ENCODE measurements around the gene RTEL1. TPM values are rescaled to one million over a fixed set of nuclear protein-coding genes. Genes with fewer than 3 reads are reported as not detected.
A peak's percentile ranks its signal among the peaks of the same experiment; 100 is the strongest.

Gene RTEL1
- total and polyA plus RNA-seq, 2 donors (not counting 1 experiment from before 2014, with no cell fraction given), result 4.7 to 12.4 TPM

DNA sequence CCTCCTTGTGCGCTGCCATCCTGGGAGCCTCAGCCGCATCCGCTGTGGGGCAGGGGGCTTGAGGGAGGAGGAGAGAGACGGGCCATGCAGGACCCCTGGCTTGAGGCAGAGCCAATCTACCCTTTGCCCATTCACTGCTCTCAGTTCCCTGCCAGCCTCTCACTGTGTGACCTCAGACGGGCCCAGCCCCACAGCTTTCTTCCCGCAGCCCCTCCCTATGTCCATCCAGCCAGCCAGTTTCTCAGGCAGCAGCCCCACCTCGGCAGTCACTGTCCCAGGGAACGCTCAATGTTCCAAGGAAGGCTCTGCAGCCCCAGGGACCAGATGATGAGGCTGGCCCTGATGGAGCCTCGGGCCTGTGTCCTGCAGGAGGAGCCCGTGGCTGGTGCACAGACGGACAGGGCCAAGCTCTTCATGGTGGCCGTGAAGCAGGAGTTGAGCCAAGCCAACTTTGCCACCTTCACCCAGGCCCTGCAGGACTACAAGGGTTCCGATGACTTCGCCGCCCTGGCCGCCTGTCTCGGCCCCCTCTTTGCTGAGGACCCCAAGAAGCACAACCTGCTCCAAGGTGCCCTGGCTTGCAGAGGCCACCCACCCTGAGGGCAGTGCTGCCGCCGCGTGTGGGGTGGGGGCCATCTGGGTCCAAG lies 34.4 kb downstream of the RTEL1 start:
- Histone ChIP-seq H3K4me2 (ENCODE audit: extremely low read depth, insufficient read depth, low read length) (no peak overlapping the region), H3K4me3 (replicated peaks in 1 of 4; ENCODE audit: control extremely low read depth in 1 of 4, insufficient read depth in 1 of 4, low read depth in 3 of 4, low read length in 4 of 4) (no peak overlapping the region), H3K4me1 (ENCODE audit: control insufficient read depth, extremely low read depth, insufficient read depth, low read length) (peaks cover 16% of the 10 kb centered on the region), H3K9ac (ENCODE audit: insufficient read depth, low read length) (no peak overlapping the region), H3K27me3 (ENCODE audit: control insufficient read depth, insufficient read depth, low read length) (no peaks in the 10 kb centered on the region), H3K9me3 (ENCODE audit: control insufficient read depth, insufficient read depth, low read depth, low read length) (no peaks in the 10 kb centered on the region), H3K79me2 (ENCODE audit: control insufficient read depth, insufficient read depth, low read length) (peaks cover 3% of the 10 kb centered on the region), H3K27ac (ENCODE audit: insufficient read depth, low read length) (peak overlapping the region; percentile 2), H4K20me1 (ENCODE audit: control insufficient read depth, extremely low read depth, insufficient read depth, low read length) (no peaks in the 10 kb centered on the region), H3K36me3 (ENCODE audit: control insufficient read depth, insufficient read depth, low read length) (peaks cover 37% of the 10 kb centered on the region), H2AFZ (ENCODE audit: low read length) (no peak overlapping the region)
- peak in 1 of 2 donors; percentile 38 for DNase-seq (ENCODE audit: low read depth in 2 of 2)
- TF ChIP-seq EZH2 (IDR thresholded peaks at IDR 0.05; ENCODE audit: low read length, missing control alignments), result no peak
- TF ChIP-seq, protein P1, sequence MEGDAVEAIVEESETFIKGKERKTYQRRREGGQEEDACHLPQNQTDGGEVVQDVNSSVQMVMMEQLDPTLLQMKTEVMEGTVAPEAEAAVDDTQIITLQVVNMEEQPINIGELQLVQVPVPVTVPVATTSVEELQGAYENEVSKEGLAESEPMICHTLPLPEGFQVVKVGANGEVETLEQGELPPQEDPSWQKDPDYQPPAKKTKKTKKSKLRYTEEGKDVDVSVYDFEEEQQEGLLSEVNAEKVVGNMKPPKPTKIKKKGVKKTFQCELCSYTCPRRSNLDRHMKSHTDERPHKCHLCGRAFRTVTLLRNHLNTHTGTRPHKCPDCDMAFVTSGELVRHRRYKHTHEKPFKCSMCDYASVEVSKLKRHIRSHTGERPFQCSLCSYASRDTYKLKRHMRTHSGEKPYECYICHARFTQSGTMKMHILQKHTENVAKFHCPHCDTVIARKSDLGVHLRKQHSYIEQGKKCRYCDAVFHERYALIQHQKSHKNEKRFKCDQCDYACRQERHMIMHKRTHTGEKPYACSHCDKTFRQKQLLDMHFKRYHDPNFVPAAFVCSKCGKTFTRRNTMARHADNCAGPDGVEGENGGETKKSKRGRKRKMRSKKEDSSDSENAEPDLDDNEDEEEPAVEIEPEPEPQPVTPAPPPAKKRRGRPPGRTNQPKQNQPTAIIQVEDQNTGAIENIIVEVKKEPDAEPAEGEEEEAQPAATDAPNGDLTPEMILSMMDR (conservative IDR thresholded peaks at IDR 0.05 in 1 of 2, IDR thresholded peaks at IDR 0.05 in 1 of 2; ENCODE audit: low read depth in 1 of 2, low read length in 2 of 2), result peak in 1 of 2 donors; percentile 13

DNA sequence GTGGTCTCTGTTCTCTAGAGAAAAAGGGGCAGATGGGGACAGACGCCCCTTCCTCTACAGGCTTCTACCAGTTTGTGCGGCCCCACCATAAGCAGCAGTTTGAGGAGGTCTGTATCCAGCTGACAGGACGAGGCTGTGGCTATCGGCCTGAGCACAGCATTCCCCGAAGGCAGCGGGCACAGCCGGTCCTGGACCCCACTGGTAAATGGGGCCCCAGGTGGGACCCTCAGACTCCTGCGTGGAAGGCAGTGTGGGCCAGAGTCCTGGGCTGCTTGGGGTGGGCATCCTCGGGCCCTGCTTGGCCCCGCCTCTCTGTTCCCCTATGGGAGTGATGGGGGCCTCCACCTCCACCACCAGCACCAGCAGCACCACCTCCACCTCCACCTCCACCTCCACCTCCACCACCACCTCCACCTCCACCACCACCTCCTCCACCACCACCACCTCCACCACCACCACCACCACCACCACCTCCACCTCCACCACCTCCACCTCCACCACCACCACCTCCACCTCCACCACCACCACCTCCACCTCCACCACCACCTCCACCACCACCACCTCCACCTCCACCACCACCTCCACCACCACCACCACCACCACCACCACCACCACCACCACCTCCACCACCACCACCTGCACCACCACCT lies 35.1 kb downstream of the RTEL1 start:
- peaks cover 37% of the 10 kb centered on the region for H3K36me3 ChIP-seq (ENCODE audit: control insufficient read depth, insufficient read depth, low read length)
- H3K9me3 ChIP-seq (ENCODE audit: control insufficient read depth, insufficient read depth, low read depth, low read length), result no peaks in the 10 kb centered on the region
- no peak for TF ChIP-seq EZH2 (IDR thresholded peaks at IDR 0.05; ENCODE audit: low read length, missing control alignments)
- TF ChIP-seq, protein P1 (conservative IDR thresholded peaks at IDR 0.05 in 1 of 2, IDR thresholded peaks at IDR 0.05 in 1 of 2; ENCODE audit: low read depth in 1 of 2, low read length in 2 of 2), result no peak

DNA sequence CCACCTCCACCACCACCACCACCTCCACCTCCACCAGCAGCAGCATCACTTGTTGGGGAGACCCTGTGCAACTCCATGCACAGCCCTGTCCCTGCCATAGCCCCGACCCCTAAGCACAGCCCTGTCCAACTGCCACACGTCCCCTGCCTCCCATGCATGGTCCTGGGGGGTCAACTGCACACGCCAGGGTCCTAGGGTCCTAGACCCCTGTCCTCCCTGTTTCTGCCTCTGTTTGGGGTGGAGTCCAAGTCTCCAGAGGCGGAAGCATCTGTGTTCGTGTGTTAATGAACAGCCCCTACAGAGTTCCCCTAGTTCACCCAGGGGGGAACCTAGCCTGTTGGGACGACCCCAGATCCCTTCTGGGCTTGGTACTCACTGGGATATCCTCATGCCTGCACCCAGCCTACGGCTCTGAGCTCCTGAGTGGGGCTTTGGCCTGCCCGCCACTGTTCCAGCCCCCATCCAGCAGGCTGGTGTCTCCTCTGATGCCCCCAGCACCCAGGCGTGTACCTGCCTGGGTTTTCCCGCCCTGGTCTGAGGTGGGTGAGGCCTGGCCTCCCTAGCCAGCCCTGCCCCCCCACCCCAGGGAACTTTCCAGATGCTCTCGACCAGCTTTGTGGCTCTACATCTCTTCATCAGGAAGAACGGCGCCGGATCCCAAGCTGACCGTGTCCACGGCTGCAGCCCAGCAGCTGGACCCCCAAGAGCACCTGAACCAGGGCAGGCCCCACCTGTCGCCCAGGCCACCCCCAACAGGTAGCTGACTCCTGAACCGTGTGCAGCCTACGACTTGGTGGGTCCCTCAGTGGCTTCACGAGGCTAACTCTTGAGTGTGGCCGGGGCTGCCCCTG lies 35.8 kb downstream of the RTEL1 start:
- no peak overlapping the region for H3K4me3 ChIP-seq (replicated peaks in 1 of 4; ENCODE audit: control extremely low read depth in 1 of 4, insufficient read depth in 1 of 4, low read depth in 3 of 4, low read length in 4 of 4)

More for the DNA sequence above, 35.1 kb downstream of the RTEL1 start:
- DNase-seq (ENCODE audit: low read depth in 2 of 2), result no peak
- Histone ChIP-seq H3K4me3 (replicated peaks in 1 of 4; ENCODE audit: control extremely low read depth in 1 of 4, insufficient read depth in 1 of 4, low read depth in 3 of 4, low read length in 4 of 4) (no peak overlapping the region), H3K9ac (ENCODE audit: insufficient read depth, low read length) (no peak overlapping the region), H2AFZ (ENCODE audit: low read length) (no peak overlapping the region), H4K20me1 (ENCODE audit: control insufficient read depth, extremely low read depth, insufficient read depth, low read length) (no peaks in the 10 kb centered on the region), H3K4me1 (ENCODE audit: control insufficient read depth, extremely low read depth, insufficient read depth, low read length) (peaks cover 14% of the 10 kb centered on the region), H3K4me2 (ENCODE audit: extremely low read depth, insufficient read depth, low read length) (no peak overlapping the region), H3K27ac (ENCODE audit: insufficient read depth, low read length) (no peak overlapping the region), H3K27me3 (ENCODE audit: control insufficient read depth, insufficient read depth, low read length) (no peaks in the 10 kb centered on the region), H3K79me2 (ENCODE audit: control insufficient read depth, insufficient read depth, low read length) (peaks cover 3% of the 10 kb centered on the region)

More for the DNA sequence above, 35.8 kb downstream of the RTEL1 start:
- Histone ChIP-seq H3K4me2 (ENCODE audit: extremely low read depth, insufficient read depth, low read length) (no peak overlapping the region), H4K20me1 (ENCODE audit: control insufficient read depth, extremely low read depth, insufficient read depth, low read length) (no peaks in the 10 kb centered on the region), H2AFZ (ENCODE audit: low read length) (no peak overlapping the region), H3K27ac (ENCODE audit: insufficient read depth, low read length) (no peak overlapping the region), H3K9ac (ENCODE audit: insufficient read depth, low read length) (no peak overlapping the region), H3K27me3 (ENCODE audit: control insufficient read depth, insufficient read depth, low read length) (no peaks in the 10 kb centered on the region), H3K36me3 (ENCODE audit: control insufficient read depth, insufficient read depth, low read length) (peaks cover 31% of the 10 kb centered on the region), H3K4me1 (ENCODE audit: control insufficient read depth, extremely low read depth, insufficient read depth, low read length) (peaks cover 19% of the 10 kb centered on the region), H3K79me2 (ENCODE audit: control insufficient read depth, insufficient read depth, low read length) (peaks cover 3% of the 10 kb centered on the region), H3K9me3 (ENCODE audit: control insufficient read depth, insufficient read depth, low read depth, low read length) (no peaks in the 10 kb centered on the region)
- DNase-seq (ENCODE audit: low read depth in 2 of 2), result no peak
- TF ChIP-seq, protein P1 (conservative IDR thresholded peaks at IDR 0.05 in 1 of 2, IDR thresholded peaks at IDR 0.05 in 1 of 2; ENCODE audit: low read depth in 1 of 2, low read length in 2 of 2), result no peak
- TF ChIP-seq EZH2 (IDR thresholded peaks at IDR 0.05; ENCODE audit: low read length, missing control alignments), result no peak

Data from fibroblast of lung (primary cell).